HL-60 (cell line): Measurements from ENCODE around the gene IWS1.

Source experiments
- POLR2AphosphoS5 ChIP-seq: IDR thresholded peaks from 2 replicates; pipeline ENCODE4 v1.6.1; 2012; ENCODE audit warnings: low read depth
- REST ChIP-seq: IDR thresholded peaks from 2 replicates; pipeline ENCODE4 v1.6.1; 2012; ENCODE audit warnings: low read depth; ENCODE audit not compliant: insufficient replicate concordance
- TF ChIP-seq, protein P1 (sequence below): IDR thresholded peaks from one replicate; pipeline ENCODE4 v1.5.1; 2011; ENCODE audit warnings: low read length, control low read depth, inconsistent platforms; ENCODE audit not compliant: insufficient read depth

- TF ChIP-seq, protein P1, sequence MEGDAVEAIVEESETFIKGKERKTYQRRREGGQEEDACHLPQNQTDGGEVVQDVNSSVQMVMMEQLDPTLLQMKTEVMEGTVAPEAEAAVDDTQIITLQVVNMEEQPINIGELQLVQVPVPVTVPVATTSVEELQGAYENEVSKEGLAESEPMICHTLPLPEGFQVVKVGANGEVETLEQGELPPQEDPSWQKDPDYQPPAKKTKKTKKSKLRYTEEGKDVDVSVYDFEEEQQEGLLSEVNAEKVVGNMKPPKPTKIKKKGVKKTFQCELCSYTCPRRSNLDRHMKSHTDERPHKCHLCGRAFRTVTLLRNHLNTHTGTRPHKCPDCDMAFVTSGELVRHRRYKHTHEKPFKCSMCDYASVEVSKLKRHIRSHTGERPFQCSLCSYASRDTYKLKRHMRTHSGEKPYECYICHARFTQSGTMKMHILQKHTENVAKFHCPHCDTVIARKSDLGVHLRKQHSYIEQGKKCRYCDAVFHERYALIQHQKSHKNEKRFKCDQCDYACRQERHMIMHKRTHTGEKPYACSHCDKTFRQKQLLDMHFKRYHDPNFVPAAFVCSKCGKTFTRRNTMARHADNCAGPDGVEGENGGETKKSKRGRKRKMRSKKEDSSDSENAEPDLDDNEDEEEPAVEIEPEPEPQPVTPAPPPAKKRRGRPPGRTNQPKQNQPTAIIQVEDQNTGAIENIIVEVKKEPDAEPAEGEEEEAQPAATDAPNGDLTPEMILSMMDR = no peak
- no peak for TF ChIP-seq REST
- TF ChIP-seq POLR2AphosphoS5 = no peak
Measured at GRCh38 chr2:127516041-127516762, 10.1 kb downstream of the IWS1 start.
